NAMALWA (cell line): ENCODE data around the gene ZBED1.
"Not testable (repeated sequence)": the region's sequence is repeated elsewhere in the genome, so short reads cannot be mapped to it uniquely, and the experiment has no call there.

Experiments
- DNase-seq: peaks from one replicate; pipeline ENCODE4 v3.0.0-alpha.2; 2015; ENCODE audit warnings: low spot score

Gene ZBED1

DNA sequence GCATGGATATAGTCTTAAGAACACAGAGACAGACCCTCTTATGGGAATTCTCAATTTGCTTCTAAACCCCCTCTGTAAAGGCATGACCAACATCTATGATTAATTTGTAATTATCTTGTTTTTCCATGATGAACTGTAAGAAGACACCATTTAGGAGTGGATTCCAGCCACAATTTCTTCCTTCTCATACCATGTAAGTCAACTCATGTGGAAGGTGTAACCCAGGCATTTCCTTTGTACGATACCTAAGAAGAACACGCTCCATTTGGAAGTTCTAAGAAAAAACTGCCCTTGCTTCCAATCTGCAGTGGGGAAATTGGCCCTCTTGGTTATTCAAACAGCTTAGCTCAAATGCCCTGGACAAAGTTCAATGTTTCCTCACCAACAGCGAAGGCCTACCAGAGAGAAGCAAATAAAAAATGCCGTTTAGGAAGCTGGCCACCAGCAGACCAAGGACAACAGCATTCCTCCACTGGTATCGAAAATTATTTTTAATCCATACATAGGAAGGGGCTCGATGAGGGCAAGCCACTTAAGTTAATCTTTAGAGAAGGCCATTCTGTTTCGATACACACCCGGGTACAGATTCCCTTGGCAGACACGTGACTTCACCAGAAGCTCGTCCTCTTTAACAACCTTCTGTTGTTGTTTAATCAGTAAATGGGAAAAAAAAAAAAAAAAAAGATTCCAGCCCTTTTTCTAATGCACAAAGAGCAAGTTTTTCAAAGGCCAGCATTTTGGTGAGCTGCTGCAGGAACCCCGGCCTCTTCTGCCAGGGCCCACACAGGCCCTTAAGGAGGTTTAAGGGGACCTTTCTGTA lies 2.6 kb downstream of the ZBED1 start:
- no peak for DNase-seq

DNA sequence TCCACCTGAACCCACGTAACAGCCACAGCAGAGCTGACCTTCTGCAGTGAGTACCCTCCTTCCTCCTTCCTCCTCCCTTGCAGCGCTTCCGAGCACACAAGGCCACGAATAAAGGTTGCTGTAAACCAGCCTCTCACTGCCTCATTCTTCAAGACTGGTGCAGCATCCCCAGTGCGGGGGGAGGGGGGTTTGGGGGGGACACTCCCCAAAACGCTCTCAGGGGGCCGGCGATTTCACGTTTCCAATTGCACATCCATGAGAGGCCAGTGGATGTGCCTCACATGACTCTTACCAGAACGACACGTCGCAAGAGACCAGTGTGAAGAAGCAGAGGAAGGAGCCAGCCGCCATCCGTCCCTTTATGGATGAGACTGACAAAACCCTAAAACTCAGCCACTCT lies 5.2 kb downstream of the ZBED1 start:
- no peak for DNase-seq

DNA sequence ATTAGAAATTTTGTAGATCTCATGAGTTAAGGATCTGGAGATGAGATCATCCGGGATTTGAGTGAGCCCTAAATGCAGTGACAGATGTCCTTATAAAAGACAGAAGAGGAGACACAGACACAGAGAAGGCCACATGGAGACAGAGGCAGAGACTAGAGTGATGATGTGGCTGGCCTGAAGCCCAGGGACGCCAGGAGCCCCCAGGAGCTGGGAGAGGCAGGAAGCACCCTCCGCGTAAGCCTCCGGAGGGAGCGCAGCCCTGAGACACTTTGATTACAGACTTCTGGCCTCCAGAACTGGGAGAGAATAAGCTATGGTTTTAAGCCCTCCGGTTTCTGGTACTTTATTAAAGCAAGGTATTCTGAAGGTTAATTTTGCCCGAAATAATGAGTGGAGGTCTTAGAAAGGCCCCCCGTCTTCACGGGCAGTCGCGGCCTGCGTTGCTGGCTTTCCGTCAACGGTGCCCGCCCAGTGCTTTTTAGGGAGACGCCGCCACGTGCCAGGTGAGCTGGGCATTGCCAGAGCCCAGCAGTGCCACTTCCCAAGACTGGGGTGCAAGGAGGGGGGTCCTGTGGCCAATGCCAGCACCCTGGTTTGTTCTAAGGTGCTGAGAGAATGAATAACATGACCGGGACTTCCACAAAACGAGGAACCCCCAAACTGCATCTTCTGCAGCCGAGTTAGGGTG lies 8.1 kb downstream of the ZBED1 start:
- no peak for DNase-seq

DNA sequence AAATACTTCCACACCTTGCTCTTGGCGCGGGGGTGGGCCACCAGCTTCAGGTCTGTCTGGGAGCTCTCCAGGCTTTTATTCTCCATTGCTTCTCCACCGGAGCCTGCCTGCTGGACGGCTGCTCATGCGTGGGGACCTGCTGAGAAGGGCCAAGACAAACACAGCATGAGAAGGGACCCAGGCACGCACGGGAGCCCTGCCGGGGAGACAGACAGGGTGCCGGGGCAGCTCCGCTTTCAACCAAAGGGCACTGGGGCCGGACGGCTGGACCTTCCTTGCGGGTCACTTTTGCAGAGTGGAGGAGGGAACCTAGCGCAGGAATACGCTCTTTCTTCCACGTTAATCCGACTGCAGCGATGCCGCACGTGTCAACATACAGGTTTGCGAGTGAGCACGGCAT lies 10.1 kb downstream of the ZBED1 start:
- no peak for DNase-seq

- DNase-seq = no peak
These were observed 11.0 kb downstream of the ZBED1 start for GRCh38 chrX:2489446-2490445.

DNA sequence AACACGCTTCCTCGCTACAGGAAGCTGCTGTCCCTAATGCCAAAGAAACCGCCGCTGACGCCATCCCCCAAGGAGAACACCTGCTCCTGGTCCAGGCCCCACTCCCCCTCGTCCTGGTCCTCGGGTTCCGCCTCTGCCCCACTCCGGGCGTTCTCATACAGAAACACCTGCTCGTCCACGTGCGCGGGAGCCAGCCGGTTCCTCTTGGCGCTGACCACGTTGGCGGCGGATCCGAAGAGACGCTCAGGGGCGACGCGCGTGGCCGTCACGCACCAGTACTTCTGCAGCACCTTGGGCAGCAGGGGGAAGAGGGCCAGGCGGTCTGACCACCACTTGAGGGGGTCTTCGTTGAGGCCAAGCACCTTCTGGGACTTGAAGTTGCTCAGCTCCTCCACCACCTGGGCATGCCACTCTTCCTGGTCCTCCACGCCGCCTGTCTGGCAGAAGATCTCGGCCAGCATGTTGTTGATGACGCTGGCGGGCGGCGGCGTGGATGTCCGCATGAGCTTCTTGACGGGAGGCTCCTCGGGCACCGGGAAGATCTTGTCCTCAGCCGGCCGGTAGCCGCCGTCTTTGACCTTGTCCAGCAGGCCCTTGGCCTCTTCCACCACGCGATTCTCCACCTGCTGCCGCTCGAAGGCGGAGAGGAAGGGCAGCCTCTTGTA lies 12.0 kb downstream of the ZBED1 start:
- DNase-seq = no peak

DNA sequence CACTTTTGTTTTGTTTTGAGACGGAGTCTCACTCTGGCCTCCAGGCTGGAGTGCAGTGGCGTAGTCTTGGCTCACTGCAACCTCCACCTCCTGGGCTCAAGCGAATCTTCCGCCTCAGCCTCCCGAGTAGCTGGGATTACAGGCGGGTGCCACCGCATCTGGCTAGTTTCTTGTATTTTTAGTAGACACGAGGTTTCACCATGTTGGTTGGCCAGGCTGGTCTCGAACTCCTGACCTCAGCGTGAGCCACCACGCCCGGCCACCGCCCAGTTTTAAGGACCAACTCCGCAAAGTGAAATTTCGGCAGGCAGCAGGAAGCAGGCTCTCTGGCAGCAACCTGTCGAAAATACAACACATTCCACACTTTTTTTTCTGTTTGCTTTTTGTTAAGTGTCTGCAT lies 13.4 kb downstream of the ZBED1 start:
- DNase-seq = no peak

- DNase-seq = no peak
These were observed 14.2 kb downstream of the ZBED1 start for GRCh38 chrX:2486476-2487133.

DNA sequence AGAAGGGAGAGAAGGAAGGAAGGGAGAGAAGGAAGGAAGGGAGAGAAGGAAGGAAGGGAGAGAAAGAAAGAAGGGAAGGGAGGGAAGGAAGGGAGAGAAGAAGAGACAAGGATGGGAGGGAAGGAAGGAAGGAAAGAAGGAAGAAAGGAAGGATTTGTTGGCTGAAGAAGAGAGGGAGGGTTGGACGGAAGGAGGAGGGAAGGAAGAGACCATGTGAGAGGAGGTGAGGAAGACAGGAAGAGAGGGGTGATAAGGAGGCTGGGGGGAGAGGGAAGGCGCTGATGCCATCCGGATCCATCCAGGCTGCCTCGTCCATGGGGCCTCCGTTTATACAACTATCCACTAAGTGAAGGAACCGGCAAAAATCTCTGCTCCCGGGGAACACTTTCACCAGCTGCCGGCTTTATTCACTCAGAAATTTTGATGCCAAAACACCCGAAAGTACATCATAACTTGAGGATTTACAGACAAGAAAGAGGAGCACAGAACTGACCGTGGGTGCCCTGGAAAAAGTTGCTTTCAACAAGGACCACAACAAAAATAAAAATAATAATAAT lies 14.9 kb downstream of the ZBED1 start:
- DNase-seq = no peak

DNA sequence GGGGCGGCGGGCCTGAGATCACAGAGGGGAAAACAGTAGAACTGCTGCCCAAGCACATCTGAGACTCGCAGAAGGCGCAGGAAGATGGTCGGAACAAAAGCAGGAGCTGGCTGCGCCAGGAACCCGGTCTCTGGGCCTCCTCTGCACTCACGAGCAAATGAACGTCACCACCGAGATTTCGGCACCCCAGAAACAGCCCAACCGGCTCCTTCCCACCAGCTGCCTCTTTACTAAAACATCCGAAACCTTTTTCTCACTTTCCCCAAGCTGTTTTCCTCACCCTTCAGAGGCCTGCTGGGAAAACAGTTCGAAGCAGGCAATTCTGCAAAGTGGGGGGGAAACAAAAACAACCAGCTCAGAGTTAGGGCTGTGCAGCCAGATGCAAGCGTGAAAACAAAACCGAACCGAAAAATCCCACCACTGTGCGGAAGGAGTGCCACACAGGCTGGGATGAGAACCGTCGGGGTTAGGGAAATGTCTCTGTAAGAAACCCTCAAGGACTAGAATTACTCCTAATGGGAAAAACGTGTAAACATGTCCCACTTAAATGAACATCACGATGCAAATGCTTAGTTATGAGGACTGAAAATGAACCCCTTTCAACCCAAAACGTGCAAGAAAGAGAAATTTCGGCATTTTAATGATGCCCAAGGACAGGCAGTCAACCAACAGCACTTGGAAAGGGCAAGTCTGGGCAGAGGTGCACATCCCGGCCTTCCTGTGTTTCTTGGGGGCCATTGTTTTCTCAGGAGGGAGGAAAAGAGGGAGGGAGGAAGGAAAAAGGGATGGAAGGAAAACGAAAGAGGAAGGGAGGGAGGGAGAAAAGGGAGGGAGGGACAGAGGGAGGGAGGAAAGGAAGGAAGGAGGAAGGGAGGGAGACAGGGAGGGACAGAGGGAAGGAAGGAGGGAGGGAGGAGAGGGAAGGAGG lies 15.8 kb downstream of the ZBED1 start:
- DNase-seq = no peak

GRCh38 chrX:2484256-2484655 lies 16.5 kb downstream of the ZBED1 start:
- no peak for DNase-seq

DNA sequence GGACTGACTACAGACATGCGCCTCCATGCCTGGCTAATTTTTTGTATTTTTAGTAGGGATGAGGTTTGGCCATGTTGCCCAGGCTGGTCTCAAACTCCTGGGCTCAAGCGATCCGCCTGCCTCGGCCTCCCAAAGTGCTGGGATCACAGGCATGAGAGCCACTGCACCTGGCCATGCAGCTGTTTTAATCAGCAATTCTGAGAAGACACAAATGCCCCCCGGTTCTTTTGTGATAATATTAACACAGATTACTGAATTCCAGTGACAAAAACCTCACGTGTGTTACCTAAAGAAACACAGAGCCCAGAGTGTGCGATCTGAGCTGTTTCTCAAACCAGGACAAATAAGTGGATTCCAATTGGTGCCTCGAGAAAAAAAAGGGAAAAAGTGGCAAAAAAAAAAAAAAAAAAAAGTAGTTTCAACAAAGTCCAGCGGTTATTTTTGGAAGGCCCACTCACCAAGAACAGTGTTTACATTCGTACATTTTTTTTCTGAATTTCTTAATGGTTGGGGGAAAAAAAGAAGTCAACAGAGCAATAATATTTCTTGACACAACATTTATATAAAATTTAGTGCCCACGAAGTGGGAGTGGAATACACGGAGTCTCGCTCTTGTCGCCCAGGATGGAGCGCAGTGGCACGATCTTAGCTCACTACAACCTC lies 17.2 kb downstream of the ZBED1 start:
- no peak for DNase-seq

DNA sequence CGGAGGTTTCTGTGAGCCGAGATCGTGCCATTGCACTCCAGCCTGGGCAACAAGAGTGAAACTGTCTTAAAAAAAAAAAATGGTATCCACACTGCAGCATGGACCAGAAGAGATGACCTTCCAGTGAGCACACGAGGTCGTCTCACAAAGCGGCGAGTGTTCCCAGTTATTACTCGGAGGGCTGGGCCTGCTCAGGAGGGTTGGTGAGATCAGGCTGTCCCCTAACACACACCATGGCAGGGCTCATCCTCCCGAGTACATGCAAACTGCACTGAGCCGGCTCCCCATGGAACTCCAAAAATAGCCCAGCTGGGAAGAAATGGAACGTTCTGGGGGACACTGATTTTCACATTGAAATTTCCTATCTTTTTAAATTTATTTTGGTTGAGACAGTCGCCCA lies 19.2 kb downstream of the ZBED1 start:
- DNase-seq = not testable (repeated sequence)

DNA sequence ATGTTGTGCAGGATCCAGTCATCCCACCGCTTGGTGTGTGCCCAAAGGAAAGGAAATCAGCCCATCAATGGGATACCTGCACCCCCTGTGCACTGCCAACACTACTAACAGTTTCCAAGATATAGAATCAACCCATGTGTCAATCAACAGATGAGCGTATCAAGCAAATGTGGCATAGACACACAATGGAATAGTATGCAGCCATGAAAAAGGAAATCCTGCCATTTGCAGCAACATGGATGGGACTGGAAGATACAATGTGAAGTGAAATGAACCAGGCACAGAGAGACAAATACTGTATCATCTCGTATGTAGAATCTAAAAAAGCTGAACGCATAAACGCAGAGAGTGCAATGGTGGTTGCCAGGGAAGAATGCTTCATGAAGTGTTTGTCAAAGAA lies 20.8 kb downstream of the ZBED1 start:
- not testable (repeated sequence) for DNase-seq

DNA sequence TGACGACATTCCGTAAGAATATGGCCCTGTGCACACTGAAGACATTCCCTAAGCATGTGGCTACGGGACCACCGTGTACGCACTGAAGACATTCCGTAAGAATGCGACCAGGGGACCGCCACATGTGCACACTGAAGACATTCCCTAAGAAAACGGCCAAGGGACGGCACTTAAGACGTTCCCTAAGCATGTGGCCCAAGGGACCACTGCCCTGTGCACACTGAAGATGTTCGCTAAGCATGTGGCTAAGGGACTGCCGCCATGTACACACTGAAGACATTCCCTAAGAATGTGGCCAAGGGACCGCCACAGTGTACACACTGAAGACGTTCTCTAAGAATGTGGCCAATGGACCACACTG lies 21.4 kb downstream of the ZBED1 start:
- DNase-seq = no peak

DNA sequence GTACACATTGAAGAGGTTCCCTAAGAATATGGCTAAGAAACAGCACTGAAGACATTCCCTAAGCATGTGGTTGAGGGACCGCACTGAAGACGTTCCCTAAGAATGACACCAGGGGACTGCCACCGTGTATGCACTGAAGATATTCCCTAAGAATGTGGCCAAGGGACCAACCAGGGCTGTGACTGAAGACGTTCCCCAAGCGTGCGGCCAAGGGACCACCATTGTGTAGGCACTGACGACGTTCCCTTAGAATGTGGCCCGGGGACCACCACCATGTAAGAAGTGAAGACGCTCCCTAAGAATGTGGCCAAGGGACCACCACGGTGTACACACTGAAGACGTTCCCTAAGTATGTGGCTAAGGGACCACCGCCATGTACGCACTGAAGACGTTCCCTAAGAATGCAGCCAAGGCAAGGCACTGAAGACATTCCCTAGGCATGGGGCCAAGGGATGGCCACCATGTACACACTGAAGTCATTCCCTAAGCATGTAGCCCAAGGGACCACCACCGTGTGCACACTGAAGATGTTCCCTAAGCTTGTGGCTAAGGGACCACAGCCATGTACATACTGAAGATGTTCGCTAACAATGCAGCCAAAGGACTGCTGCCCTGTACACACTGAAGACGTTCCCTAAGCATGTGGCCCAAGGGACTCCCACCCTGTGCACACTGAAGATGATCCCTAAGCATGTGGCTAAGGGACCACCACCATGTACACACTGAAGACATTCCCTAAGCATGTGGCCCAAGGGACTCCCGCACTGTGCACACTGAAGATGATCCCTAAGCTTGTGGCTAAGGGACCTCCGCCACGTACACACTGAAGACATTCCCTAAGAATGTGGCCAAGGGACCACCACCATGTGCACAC lies 22.0 kb downstream of the ZBED1 start:
- no peak for DNase-seq

DNA sequence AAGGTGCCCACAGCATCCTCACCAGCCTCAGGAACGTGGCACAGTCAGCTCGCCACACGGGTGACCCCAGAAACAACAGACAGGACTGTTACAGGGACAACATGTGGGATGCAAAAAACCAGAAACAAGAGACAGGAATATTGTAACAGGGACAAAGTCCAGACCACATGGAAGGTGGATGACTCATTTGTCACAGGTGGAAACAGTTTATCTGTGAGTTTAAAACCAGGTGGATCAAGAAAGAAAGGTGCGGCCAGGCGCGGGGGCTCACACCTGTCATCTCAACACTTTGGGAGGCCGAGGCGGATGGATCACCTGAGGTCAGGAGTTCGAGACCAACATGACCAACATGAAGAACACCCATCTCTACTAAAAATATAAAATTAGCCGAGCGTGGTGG lies 23.5 kb downstream of the ZBED1 start:
- DNase-seq = not testable (repeated sequence)

GRCh38 chrX:2474963-2475726 lies 25.6 kb downstream of the ZBED1 start:
- DNase-seq = no peak
